IPS-15b (cell line): ENCODE measurements around the gene WIPF2.

Experiments used
- H3K27me3 ChIP-seq: one replicate; pipeline ENCODE4 v1.6.1; 2013; ENCODE audit warnings: low read length; ENCODE audit not compliant: control insufficient read depth, insufficient read depth
- H3K36me3 ChIP-seq: one replicate; pipeline ENCODE4 v1.6.1; 2013; ENCODE audit warnings: low read length; ENCODE audit not compliant: control insufficient read depth, insufficient read depth
- H3K4me1 ChIP-seq: one replicate; pipeline ENCODE4 v1.6.1; 2013; ENCODE audit warnings: mild to moderate bottlenecking, low read length; ENCODE audit not compliant: control insufficient read depth, insufficient read depth
- H3K4me3 ChIP-seq: one replicate; pipeline ENCODE4 v1.5.1; 2013; ENCODE audit warnings: low read depth, low read length
- H3K9ac ChIP-seq: one replicate; pipeline ENCODE4 v1.6.1; 2013; ENCODE audit warnings: low read depth, mild to moderate bottlenecking, low read length
- H3K9me3 ChIP-seq: one replicate; pipeline ENCODE4 v1.6.1; 2013; ENCODE audit warnings: mild to moderate bottlenecking, low read length; ENCODE audit not compliant: control insufficient read depth, insufficient read depth

The WIPF2 gene

DNA sequence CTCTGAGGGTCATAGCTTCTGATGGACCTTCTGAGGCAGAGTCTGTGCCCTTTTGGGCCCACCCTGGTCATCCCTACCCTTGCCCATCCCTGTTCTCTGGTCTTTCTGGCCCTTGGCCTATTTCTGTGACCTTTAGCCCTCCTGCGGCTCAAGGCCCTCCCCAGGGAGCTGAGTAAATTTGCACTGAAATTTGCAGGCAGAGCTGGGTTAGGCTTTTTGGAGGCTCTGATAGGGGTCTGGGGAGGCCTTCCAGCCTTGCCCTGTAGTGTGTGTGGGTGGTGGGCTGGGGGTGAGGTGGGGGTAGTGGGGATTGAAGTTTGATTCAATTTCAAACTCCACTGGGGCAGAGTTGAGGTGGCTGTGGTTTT, 107.7 kb downstream of the WIPF2 start:
- no peaks in the 10 kb centered on the region for H3K9me3 ChIP-seq
- no peak overlapping the region for H3K9ac ChIP-seq
- peaks cover 7% of the 10 kb centered on the region for H3K4me1 ChIP-seq
- no peaks in the 10 kb centered on the region for H3K27me3 ChIP-seq
- no peak overlapping the region for H3K4me3 ChIP-seq
- H3K36me3 ChIP-seq, result peaks cover 8% of the 10 kb centered on the region

DNA sequence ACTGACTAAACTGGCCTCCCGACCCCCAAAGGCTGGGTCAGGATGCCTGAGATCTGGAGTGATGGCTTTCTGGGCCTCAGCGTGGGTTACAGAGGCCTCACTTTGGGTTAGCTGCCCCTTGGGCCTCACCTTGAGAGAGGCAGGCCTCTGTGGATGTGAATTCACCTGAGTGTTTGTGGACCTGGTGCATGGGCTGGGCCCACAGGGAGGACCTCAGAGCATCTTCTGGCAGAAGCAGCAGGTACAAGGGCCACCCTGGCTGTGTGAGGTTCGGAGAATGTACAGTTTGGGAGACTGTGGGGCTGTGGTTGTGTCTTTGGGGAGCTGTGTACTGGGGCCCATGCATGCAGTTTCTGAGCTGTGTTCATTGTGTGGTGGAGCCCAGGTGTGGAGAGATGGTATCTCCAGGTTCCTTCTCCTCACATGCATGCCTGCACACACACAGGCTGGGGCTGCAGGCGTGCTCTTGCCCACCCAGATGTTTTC, 108.2 kb downstream of the WIPF2 start:
- Histone ChIP-seq H3K27me3 (no peaks in the 10 kb centered on the region), H3K4me3 (no peak overlapping the region), H3K9me3 (no peaks in the 10 kb centered on the region), H3K4me1 (peaks cover 7% of the 10 kb centered on the region), H3K9ac (no peak overlapping the region), H3K36me3 (peaks cover 8% of the 10 kb centered on the region)

DNA sequence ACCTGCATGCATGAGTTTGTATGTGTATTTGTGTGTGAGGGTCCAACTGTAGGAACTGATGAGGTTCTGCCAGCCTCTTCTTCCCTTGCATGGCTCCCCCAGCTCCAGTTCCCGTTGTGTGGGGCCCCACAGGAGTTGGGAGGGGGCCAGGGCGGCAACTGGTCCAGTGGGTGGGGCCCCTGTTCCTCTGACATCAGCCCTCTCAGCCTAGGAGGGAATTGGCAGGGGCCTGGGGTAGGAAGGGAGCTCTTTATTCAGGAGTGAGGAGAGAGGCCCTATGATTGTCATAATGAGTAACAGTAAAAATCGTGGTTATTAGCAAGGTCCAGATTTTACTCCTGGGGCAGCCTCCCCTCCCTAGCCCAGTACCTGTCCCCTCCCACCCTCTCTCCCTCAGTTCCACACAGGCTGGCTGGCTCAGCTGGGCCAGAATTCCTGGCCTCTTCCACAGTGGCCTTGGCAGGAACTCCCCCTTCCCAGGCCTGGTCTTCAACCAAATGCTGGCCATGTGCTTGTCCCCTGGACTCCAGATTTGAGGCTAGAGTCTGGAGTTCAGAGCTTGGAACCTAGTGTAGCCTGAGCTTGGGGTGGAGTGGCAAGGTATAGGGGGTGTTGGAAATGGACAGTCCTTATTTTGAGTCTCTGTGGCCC, 108.8 kb downstream of the WIPF2 start:
- H3K36me3 ChIP-seq, result peaks cover 8% of the 10 kb centered on the region

DNA sequence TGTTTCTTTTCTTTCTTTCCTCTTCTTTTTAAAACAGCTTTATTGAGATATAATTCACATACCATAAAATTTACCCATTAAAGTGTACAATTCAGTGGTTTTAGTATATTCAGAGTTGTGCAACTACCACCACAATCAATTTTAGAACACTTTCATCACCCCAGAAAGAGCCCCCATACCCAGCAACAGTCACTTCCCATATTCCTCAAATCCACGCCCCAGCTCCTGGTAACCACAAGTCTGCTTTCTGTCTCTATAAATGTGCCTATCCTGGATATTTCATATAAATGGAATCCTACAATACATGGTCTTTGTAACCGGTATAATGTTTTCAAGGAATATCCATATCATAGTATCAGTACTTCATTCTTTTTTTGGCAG, 109.3 kb downstream of the WIPF2 start:
- Histone ChIP-seq H3K27me3 (no peaks in the 10 kb centered on the region), H3K4me1 (peaks cover 3% of the 10 kb centered on the region), H3K9ac (no peak overlapping the region), H3K9me3 (no peaks in the 10 kb centered on the region), H3K4me3 (no peak overlapping the region), H3K36me3 (peaks cover 8% of the 10 kb centered on the region)

More for the DNA sequence above, 108.8 kb downstream of the WIPF2 start:
- Histone ChIP-seq H3K9me3 (no peaks in the 10 kb centered on the region), H3K9ac (no peak overlapping the region), H3K27me3 (no peaks in the 10 kb centered on the region), H3K4me3 (no peak overlapping the region), H3K4me1 (peaks cover 4% of the 10 kb centered on the region)

DNA sequence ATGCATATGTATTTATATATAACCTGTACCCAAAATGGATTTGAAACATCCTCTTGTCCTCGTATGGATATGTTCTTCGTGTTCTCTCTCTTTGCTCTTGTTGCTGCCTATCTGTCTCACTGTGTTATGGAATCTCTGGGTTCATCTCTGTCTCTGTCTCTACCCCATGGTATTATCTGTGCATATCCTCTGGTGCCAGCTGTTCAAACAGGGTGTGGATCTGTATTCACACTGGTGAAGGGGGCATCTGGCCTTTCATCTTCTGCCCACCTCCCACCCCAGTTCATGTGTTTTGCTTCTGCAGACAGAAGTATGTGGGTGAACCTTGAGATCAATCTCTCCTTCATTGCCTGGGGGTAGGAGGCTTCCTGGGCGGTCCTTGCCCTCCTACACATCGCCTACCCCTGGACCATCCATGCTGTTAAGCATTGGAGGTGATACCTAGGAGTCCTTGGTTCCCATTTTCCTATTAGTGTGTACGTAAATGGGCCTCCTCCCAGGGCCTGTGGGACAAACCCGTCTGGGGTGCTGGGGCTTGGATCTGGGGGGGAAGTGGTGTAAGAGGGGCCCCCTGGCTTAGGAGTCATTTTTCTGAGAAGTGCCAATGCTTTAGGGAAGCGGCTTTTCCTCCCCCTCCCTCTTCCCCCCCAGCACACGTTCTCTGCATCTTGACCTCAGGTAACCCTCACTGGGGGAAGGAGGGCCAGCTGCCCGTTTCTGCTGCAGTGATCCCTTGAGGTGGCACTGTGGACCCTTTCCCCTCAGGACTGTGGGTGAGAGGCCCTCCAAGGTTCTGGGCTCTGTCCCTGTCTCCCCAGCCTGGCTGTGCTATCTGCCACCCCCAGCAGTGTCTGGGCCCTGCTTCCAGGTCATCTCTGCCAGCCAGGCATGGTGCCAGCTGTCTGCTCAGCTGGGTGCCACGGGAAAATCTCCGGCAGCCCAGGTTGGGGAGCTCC, 111.0 kb downstream of the WIPF2 start:
- Histone ChIP-seq H3K4me1 (peaks cover 5% of the 10 kb centered on the region), H3K27me3 (peaks cover 12% of the 10 kb centered on the region), H3K9me3 (no peaks in the 10 kb centered on the region), H3K4me3 (no peak overlapping the region), H3K9ac (no peak overlapping the region), H3K36me3 (peaks cover 8% of the 10 kb centered on the region)

DNA sequence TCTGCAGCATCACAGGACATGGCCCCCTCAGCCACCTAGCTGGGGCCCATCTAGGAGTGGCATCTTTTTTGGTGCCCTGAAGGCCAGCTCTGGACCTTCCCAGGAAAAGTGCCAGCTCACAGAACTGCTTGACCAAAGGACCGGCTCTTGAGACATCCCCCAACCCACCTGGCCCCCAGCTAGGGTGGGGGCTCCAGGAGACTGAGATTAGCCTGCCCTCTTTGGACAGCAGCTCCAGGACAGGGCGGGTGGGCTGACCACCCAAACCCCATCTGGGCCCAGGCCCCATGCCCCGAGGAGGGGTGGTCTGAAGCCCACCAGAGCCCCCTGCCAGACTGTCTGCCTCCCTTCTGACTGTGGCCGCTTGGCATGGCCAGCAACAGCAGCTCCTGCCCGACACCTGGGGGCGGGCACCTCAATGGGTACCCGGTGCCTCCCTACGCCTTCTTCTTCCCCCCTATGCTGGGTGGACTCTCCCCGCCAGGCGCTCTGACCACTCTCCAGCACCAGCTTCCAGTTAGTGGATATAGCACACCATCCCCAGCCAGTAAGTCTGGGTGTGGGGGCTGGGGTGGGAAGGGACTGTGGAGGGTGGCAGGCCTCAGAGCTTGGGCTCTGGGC, 111.9 kb downstream of the WIPF2 start:
- peaks cover 18% of the 10 kb centered on the region for H3K27me3 ChIP-seq
- no peaks in the 10 kb centered on the region for H3K9me3 ChIP-seq
- peaks cover 5% of the 10 kb centered on the region for H3K4me1 ChIP-seq
- H3K4me3 ChIP-seq, result no peak overlapping the region
- H3K9ac ChIP-seq, result no peak overlapping the region
- H3K36me3 ChIP-seq, result peaks cover 8% of the 10 kb centered on the region

DNA sequence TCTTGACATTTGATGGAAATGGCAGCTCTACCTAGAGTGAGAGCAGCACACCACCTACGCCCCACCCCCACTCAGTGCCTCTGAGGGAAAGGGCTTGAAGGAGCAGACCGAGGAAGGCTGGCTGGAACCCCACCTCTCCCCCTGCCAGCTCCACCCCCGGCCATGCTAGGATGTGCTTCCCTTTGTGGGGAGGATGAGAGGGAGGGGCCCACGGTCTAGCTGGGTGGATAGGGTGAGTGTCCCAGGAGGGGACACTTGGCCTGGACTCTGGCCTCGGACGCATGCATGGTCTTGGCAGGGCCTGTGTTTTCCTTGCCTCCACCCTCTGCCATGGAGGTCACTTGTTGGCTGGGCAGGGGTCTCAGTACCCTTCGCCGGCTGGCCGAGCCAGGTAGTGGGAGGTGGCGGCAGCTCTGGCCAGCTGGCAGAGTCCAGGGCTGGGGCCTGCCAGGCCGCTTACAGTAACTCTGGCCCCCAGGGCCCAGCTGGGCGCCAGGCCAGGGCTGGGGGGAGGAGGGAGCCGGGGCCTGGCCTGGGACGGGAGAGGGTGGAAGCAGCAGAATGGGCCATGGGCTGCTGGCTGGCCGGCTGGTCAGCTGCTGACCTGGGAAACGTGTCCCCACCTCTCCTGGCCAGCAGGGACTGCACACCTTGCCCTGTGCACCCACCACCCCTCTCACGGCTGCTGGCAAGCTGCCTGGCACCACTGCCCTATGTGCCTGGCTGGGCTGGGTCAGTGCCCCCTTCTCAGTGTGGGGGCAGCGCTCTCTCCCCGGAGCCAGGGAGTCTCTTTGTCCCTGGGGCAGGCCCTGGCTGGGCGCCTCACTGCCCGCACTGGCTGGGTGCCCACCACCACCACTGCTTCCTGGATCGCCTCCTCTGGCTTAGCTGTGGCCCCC, 112.9 kb downstream of the WIPF2 start:
- H3K36me3 ChIP-seq, result peaks cover 8% of the 10 kb centered on the region
- H3K4me3 ChIP-seq, result no peak overlapping the region
- peaks cover 19% of the 10 kb centered on the region for H3K27me3 ChIP-seq
- H3K9ac ChIP-seq, result no peak overlapping the region
- H3K9me3 ChIP-seq, result no peaks in the 10 kb centered on the region
- peaks cover 5% of the 10 kb centered on the region for H3K4me1 ChIP-seq
